T47D (cell line): ENCODE measurements around the gene BROX.

ENCODE experiments used
- DNase-seq, 2 experiments: peaks; one replicate each; pipeline versions ENCODE4 v3.0.0 to v3.0.0-alpha.2; 2011 to 2012; ENCODE audit warnings: low read depth in 1 of 2, low spot score in 1 of 2
- JUND ChIP-seq: IDR thresholded peaks from 2 replicates; pipeline ENCODE4 v1.6.1; 2012; ENCODE audit warnings: low read depth
- in situ Hi-C: cut with HindIII; loops from 2 replicates; pipeline ENCODE4 v1.10.0; 2016; ENCODE audit warnings: low sequenced_read_pairs, low pct_unique_long_range_greater_than_20kb

Gene BROX

DNA sequence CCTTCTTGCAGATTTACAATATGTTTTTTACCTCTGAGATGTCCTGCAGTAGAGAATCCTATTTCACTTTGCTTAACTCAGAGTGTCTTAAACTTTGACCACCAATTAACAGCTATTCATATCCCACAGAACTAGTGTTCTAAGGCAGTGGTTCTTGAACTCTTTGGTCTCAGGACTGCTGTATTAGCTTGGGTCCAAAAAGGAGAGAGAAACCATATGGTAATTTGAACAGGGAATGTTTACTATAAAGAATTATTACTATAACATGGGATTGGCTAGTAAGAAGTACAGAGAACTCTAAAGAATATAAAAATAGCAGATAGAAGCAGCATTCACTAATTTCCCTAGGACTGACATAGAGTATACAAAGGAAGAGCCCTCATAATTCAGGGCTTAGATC, 56.2 kb downstream of the BROX start:
- no peak for TF ChIP-seq JUND
- DNase-seq, result no peak
- in situ Hi-C loops, result no loop called here

DNA sequence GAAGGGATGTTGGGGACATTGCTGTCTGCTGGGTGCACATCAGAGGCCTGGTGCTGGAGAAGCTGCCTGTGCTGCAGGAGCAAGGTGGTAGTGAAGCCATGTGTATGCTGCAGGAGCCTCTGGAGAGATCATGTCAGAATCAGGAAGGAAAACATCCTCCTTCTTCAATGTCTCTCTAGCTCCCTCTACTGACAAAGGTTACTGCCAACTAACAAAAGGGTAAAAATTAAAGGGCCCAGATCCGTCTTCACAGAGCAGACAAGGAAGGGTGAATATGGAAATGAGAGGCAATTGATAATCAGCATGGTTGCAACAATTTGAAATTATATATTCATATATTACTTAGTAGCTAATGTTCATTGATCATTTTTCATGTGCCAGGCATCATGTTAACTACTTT, 56.8 kb downstream of the BROX start:
- in situ Hi-C loops, result no loop called here
- no peak for TF ChIP-seq JUND

DNA sequence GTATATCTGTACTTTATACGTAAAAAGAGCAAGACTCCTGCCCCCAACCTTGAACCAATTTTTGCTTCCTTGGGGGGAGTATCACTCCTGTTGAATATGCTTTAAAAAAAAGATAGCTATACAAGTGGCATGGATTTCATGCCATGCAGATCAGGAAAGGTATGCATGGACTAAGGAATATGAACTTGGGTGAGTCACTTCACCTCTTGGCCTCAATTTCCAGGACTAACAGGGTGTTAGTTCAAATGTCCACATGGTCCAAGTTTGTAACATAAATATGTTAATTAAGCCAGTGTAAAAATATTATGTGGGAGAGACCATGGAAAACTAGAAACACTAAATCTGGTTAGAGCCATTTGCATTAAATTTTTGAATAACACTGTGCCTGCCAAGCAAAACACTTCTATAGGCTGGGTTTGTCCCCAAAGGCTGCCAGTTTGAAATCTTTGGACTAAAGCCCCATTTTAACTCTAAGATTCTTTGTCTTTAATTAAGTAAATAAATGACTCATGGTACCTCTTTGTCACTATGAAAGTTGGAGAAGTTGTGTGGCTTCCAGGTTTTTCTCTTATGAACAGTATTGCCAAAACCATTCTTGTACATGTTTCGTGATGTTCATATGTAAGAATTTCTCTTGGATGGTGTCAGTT, 57.7 kb downstream of the BROX start:
- no peak for TF ChIP-seq JUND
- in situ Hi-C loops, result no loop called here
- no peak for DNase-seq

More for the DNA sequence above, 56.8 kb downstream of the BROX start:
- DNase-seq, result peak in 1 of 2 experiments; percentile 28

DNA sequence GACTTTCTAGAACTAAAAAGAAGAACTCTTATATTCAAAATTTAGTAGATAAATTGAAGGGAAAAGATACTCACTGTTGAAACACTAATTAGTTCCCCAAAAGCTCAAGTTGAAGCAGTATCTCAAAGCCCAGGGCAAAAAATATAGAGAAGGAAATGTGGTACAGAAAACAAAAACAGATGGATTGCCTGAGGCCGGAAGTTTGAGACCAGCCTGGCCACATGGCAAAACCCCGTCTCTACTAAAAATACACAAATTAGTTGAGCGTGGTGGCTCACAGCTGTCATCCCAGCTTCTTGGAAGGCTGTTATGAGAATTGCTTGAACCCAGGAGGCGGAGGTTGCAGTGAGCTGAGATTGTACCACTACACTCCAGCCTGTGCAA, 60.6 kb downstream of the BROX start:
- no peak for DNase-seq
- TF ChIP-seq JUND, result no peak
- in situ Hi-C loops, result no loop called here

DNA sequence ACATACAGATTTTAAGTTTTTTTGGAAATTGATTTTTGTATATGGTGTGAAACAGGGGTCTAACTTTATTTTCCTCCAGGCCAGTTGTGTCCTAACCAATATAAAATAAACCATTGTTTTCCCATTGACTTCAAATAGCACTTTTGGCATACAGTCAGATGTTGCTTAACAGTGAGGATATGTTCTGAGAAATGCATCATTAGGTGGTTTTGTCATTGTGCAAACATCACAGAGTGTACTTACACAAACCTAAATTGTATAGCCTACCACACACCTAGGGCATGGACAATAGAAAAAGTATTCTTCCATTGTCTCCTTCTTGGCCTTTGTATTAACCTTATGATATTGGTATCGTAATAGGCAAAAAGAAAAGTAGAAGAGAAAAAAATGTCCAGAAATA, 65.1 kb downstream of the BROX start:
- in situ Hi-C loops, result no loop called here
- DNase-seq, result peak in 1 of 2 experiments; percentile 33
- TF ChIP-seq JUND, result no peak

DNA sequence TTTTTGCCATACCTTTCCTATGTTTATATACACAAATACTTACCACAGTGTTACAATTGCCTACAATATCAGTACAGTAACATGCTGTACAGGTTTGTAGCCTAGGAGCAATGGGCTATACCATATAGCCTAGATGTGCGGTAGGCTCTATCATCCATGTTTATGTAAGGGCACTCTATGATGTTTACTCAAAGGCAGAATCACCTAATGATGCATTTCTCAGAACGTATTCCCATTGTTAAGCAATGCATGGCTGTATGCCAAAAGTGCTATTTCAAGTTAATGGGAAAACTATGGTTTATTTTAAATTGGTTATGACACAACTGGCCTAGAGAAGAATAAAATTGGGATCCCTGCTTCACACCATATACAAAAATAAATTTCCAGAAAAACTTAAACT, 65.6 kb downstream of the BROX start:
- no peak for TF ChIP-seq JUND
- DNase-seq, result no peak

DNA sequence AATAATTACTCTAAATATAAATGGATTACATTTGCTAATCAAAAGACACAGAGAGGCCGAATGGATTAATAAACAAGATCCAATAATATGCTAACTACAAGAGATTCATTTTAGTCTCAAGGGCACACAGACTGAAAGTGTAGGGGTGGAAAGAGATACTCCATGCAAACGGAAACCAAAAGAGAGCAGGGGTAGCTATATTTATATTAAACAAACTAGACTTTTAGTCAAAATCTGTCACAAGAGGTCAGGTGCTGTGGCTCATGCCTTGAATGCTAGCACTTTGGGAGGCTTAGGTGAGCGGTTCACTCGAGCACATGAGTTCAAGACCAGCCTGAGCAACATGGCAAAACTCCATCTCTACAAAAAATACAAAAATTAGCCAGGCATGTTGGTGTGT, 68.9 kb downstream of the BROX start:
- DNase-seq, result no peak
- TF ChIP-seq JUND, result no peak
- in situ Hi-C loops, result no loop called here

More for the DNA sequence above, 65.6 kb downstream of the BROX start:
- in situ Hi-C loops, result no loop called here

DNA sequence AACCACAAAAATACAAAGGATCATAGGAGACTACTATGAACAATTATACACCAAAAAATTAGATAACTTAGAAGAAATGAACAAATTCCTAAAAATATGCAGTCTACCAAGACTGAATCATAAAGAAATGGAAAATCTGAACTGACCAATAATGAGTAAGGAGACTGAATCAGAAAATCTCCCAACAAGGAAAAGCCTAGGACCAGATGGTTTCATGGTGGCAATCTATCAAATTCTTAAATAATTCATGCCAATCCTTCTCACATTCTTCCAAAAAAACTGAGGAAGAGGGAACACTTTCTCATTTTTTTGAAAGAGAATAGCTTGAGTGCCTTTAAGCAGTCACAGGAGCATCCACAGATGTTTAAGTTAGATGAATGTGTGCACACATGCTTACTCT, 70.7 kb downstream of the BROX start:
- no peak for DNase-seq
- in situ Hi-C loops, result no loop called here
- TF ChIP-seq JUND, result no peak

DNA sequence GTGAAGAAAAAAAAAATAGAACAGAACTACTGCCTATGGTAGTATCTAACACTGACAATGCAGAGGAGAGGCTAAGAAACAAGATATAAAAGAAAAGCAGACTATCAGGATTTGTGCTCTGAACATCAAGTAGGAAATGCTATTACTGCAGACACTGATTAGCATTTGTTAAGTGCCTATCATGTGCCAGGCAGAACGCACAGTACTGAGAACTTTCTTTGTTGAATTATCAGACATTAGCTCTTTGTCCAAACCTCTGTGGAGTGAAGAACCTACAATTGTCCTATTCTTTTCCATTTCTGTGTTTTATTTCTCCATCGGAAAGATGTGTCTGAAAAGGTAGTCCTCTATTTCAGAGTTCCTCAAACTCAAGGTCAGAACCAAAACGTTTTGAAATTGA, 72.0 kb downstream of the BROX start:
- no peak for TF ChIP-seq JUND
- no peak for DNase-seq
- in situ Hi-C loops, result no loop called here
